Measurements from ENCODE around the gene KRIT1.

The KRIT1 gene

GRCh38 chr7:92158660-92159575, 86.8 kb downstream of the KRIT1 start:
- no peaks in the 10 kb centered on the region for H3K27me3 ChIP-seq (replicated peaks in 2 of 5; ENCODE audit: control insufficient read depth in 4 of 5, insufficient read depth in 5 of 5, low read length in 4 of 5)
- peaks cover 0 to 1% (median 0%) of the 10 kb centered on the region in 5 experiments for H3K9me3 ChIP-seq (ENCODE audit: control extremely low read depth in 1 of 5, control insufficient read depth in 4 of 5, insufficient read depth in 2 of 5, low read depth in 1 of 5, low read length in 4 of 5)
- CTCF ChIA-PET = no interaction called here
- POLR2A ChIA-PET = no interaction called here
- WGBS (ENCODE audit: insufficient coverage) = 90% methylated on average over 2 of the region's 3 CpGs
- H3K4me3 ChIP-seq (ENCODE audit: control insufficient read depth in 1 of 7, extremely low read depth in 1 of 7, insufficient read depth in 4 of 7, low read depth in 2 of 7, low read length in 6 of 7) = no peak overlapping the region
- no peak overlapping the region for H3K27ac ChIP-seq (ENCODE audit: insufficient read depth in 1 of 2, low read depth in 1 of 2, low read length in 2 of 2, poor library complexity in 1 of 2, severe bottlenecking in 2 of 2)
- H3K4me1 ChIP-seq (ENCODE audit: control extremely low read depth in 1 of 4, control insufficient read depth in 4 of 4, insufficient read depth in 4 of 4, low read length in 3 of 4) = no peaks in the 10 kb centered on the region
- no peak for DNase-seq
- H3K36me3 ChIP-seq (ENCODE audit: control insufficient read depth in 4 of 4, insufficient read depth in 4 of 4, low read length in 3 of 4) = no peaks in the 10 kb centered on the region

DNA sequence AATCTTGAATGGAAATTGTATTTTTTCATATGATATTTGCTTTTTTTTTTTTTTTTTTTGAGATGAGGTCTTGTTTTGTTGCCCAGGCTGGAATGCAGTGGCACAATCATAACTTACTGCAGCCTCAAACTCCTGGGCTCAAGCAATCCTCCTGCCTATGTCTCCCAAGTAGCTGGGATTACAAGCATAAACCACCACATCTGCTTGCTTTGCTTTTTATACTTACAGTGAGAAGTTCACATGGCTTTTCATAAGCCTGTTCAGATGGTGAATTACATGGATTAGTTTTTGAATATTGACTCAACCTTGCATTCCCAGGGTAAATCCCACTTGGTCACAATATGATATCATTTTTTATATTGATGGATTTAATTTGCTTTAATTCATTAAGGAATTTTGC, 88.7 kb downstream of the KRIT1 start:
- Histone ChIP-seq H3K4me1 (ENCODE audit: control extremely low read depth in 1 of 4, control insufficient read depth in 4 of 4, insufficient read depth in 4 of 4, low read length in 3 of 4) (no peaks in the 10 kb centered on the region), H3K4me3 (ENCODE audit: control insufficient read depth in 1 of 7, extremely low read depth in 1 of 7, insufficient read depth in 4 of 7, low read depth in 2 of 7, low read length in 6 of 7) (no peak overlapping the region), H3K9me3 (ENCODE audit: control extremely low read depth in 1 of 5, control insufficient read depth in 4 of 5, insufficient read depth in 2 of 5, low read depth in 1 of 5, low read length in 4 of 5) (peaks cover 0 to 1% (median 0%) of the 10 kb centered on the region in 5 experiments), H3K36me3 (ENCODE audit: control insufficient read depth in 4 of 4, insufficient read depth in 4 of 4, low read length in 3 of 4) (no peaks in the 10 kb centered on the region), H3K27ac (ENCODE audit: insufficient read depth in 1 of 2, low read depth in 1 of 2, low read length in 2 of 2, poor library complexity in 1 of 2, severe bottlenecking in 2 of 2) (no peak overlapping the region), H3K27me3 (replicated peaks in 2 of 5; ENCODE audit: control insufficient read depth in 4 of 5, insufficient read depth in 5 of 5, low read length in 4 of 5) (no peaks in the 10 kb centered on the region)
- no peak for DNase-seq
- POLR2A ChIA-PET = no interaction called here
- CTCF ChIA-PET = no interaction called here

DNA sequence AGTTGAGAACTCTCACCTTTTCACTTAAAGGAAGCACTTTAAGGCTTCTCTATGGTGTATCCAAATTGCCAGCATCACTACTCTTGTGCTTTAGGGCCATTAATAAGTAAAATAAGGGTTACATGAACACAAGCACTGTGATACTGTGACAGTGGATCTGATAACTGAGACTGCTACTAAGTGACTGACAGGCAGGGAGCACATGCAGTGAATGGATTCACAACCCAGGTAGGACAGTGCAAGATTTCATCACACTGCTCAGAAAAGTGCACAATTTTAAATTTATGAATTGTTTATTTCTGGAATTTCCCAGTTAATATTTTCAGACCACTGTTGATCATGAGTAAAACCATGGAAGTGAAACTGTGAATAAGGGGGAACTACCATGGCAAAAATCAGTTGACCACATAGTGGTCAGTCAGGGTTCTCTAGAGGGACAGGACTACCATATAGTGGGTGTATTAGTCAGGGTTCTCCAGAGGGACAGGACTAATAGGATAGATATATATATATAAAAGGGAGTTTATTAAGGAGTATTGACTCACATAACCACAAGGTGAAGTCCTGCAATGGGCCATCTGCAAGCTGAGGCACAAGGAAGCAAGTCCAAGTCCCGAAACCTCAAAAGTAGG, 90.5 kb downstream of the KRIT1 start:
- ChIA-PET POLR2A (no interaction called here), CTCF (no interaction called here)
- Histone ChIP-seq H3K27me3 (replicated peaks in 2 of 5; ENCODE audit: control insufficient read depth in 4 of 5, insufficient read depth in 5 of 5, low read length in 4 of 5) (no peaks in the 10 kb centered on the region), H3K4me3 (ENCODE audit: control insufficient read depth in 1 of 7, extremely low read depth in 1 of 7, insufficient read depth in 4 of 7, low read depth in 2 of 7, low read length in 6 of 7) (no peak overlapping the region), H3K27ac (ENCODE audit: insufficient read depth in 1 of 2, low read depth in 1 of 2, low read length in 2 of 2, poor library complexity in 1 of 2, severe bottlenecking in 2 of 2) (no peak overlapping the region), H3K36me3 (ENCODE audit: control insufficient read depth in 4 of 4, insufficient read depth in 4 of 4, low read length in 3 of 4) (no peaks in the 10 kb centered on the region), H3K4me1 (ENCODE audit: control extremely low read depth in 1 of 4, control insufficient read depth in 4 of 4, insufficient read depth in 4 of 4, low read length in 3 of 4) (no peaks in the 10 kb centered on the region), H3K9me3 (ENCODE audit: control extremely low read depth in 1 of 5, control insufficient read depth in 4 of 5, insufficient read depth in 2 of 5, low read depth in 1 of 5, low read length in 4 of 5) (no peaks in the 10 kb centered on the region)
- 100% methylated on average over 1 of the region's 1 CpG for WGBS (ENCODE audit: insufficient coverage)
- no peak for DNase-seq

- DNase-seq = no peak
- no CpG with 5 or more reads among the region's 1 CpG for whole genome bisulfite sequencing (ENCODE audit: insufficient coverage)
- Histone ChIP-seq H3K27ac (ENCODE audit: insufficient read depth in 1 of 2, low read depth in 1 of 2, low read length in 2 of 2, poor library complexity in 1 of 2, severe bottlenecking in 2 of 2) (no peak overlapping the region), H3K4me3 (ENCODE audit: control insufficient read depth in 1 of 7, extremely low read depth in 1 of 7, insufficient read depth in 4 of 7, low read depth in 2 of 7, low read length in 6 of 7) (no peak overlapping the region), H3K9me3 (ENCODE audit: control extremely low read depth in 1 of 5, control insufficient read depth in 4 of 5, insufficient read depth in 2 of 5, low read depth in 1 of 5, low read length in 4 of 5) (no peaks in the 10 kb centered on the region), H3K36me3 (ENCODE audit: control insufficient read depth in 4 of 4, insufficient read depth in 4 of 4, low read length in 3 of 4) (no peaks in the 10 kb centered on the region), H3K27me3 (replicated peaks in 2 of 5; ENCODE audit: control insufficient read depth in 4 of 5, insufficient read depth in 5 of 5, low read length in 4 of 5) (no peaks in the 10 kb centered on the region), H3K4me1 (ENCODE audit: control extremely low read depth in 1 of 4, control insufficient read depth in 4 of 4, insufficient read depth in 4 of 4, low read length in 3 of 4) (no peaks in the 10 kb centered on the region)
- ChIA-PET CTCF (no interaction called here), POLR2A (no interaction called here)
These were observed 95.2 kb downstream of the KRIT1 start for GRCh38 chr7:92150450-92151017.

DNA sequence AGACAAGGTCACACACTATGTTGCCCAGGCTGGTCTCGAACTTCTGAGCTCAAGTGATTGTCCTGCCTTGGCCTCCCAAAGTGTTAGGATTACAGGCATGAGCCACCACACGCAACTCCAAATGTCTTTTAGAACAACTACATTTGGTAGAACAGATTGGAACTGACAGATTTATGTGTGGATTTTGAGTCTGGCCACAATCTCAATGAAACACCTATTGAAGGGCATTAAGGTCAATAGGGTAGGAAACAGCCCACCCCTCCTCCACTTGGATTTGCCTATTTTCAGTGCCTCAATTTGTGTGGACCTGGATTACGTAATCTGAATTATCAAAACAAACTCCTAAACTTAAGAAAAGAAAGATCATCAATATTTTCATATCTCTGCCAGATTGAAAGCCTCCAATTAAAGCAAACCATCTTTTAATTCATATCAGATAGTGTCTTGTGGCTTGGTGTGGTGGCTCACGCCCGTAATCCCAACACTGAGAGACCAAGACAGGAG, 95.9 kb downstream of the KRIT1 start:
- H3K9me3 ChIP-seq (ENCODE audit: control extremely low read depth in 1 of 5, control insufficient read depth in 4 of 5, insufficient read depth in 2 of 5, low read depth in 1 of 5, low read length in 4 of 5) = no peaks in the 10 kb centered on the region
- ChIA-PET POLR2A (no interaction called here), CTCF (no interaction called here)
- WGBS (ENCODE audit: insufficient coverage) = 100% methylated on average over 1 of the region's 5 CpGs
- H3K36me3 ChIP-seq (ENCODE audit: control insufficient read depth in 4 of 4, insufficient read depth in 4 of 4, low read length in 3 of 4) = no peaks in the 10 kb centered on the region
- no peak for DNase-seq
- no peak overlapping the region for H3K27ac ChIP-seq (ENCODE audit: insufficient read depth in 1 of 2, low read depth in 1 of 2, low read length in 2 of 2, poor library complexity in 1 of 2, severe bottlenecking in 2 of 2)
- H3K4me3 ChIP-seq (ENCODE audit: control insufficient read depth in 1 of 7, extremely low read depth in 1 of 7, insufficient read depth in 4 of 7, low read depth in 2 of 7, low read length in 6 of 7) = no peak overlapping the region
- no peaks in the 10 kb centered on the region for H3K27me3 ChIP-seq (replicated peaks in 2 of 5; ENCODE audit: control insufficient read depth in 4 of 5, insufficient read depth in 5 of 5, low read length in 4 of 5)
- no peaks in the 10 kb centered on the region for H3K4me1 ChIP-seq (ENCODE audit: control extremely low read depth in 1 of 4, control insufficient read depth in 4 of 4, insufficient read depth in 4 of 4, low read length in 3 of 4)

All from common myeloid progenitor, CD34-positive (primary cell).